Hepatocyte (in vitro differentiated cells): ENCODE measurements around the gene GORAB.

ENCODE experiments used
- CTCF ChIP-seq: fragments of 200-600 bp; sonication (generic); IDR thresholded peaks from 2 replicates; pipeline ENCODE4 v1.5.1; 2016; ENCODE audit warnings: antibody characterized with exemption, mild to moderate bottlenecking; ENCODE audit not compliant: poor library complexity
- EZH2 ChIP-seq: fragments of 200-600 bp; sonication (generic); IDR thresholded peaks from 2 replicates; pipeline ENCODE4 v1.6.1; 2016; ENCODE audit warnings: antibody characterized with exemption, mild to moderate bottlenecking, borderline replicate concordance

- TF ChIP-seq CTCF (no peak), EZH2 (no peak)
These were observed 3.5 kb downstream of the GORAB start for GRCh38 chr1:170535418-170535817.
